Fibroblast of the conjunctiva (primary cell): Measurements from ENCODE around the gene ENTR1.
"Not testable (repeated sequence)": the region's sequence is repeated elsewhere in the genome, so short reads cannot be mapped to it uniquely, and the experiment has no call there.

Experiments used
- DNase-seq: peaks from one replicate; pipeline ENCODE4 v3.0.0-alpha.2; 2010; ENCODE audit warnings: low read depth

Gene ENTR1

DNA sequence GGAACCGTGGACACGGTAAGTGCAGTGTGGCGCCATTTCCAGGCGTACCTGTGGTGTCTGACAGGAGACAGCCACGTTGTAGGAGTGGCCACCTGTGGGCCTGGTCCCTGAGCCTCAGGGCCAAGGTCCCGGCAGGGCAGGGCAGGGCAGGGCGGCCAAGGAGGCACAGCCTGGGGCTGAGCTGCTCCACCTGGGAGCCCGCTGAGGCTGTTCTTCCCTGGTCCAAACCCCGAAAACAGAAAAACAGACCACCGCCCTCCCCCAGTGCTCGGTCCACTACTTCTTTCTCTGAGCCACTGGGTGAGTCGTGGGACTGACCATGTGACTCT lies 8.6 kb upstream of the ENTR1 start:
- no peak for DNase-seq

DNA sequence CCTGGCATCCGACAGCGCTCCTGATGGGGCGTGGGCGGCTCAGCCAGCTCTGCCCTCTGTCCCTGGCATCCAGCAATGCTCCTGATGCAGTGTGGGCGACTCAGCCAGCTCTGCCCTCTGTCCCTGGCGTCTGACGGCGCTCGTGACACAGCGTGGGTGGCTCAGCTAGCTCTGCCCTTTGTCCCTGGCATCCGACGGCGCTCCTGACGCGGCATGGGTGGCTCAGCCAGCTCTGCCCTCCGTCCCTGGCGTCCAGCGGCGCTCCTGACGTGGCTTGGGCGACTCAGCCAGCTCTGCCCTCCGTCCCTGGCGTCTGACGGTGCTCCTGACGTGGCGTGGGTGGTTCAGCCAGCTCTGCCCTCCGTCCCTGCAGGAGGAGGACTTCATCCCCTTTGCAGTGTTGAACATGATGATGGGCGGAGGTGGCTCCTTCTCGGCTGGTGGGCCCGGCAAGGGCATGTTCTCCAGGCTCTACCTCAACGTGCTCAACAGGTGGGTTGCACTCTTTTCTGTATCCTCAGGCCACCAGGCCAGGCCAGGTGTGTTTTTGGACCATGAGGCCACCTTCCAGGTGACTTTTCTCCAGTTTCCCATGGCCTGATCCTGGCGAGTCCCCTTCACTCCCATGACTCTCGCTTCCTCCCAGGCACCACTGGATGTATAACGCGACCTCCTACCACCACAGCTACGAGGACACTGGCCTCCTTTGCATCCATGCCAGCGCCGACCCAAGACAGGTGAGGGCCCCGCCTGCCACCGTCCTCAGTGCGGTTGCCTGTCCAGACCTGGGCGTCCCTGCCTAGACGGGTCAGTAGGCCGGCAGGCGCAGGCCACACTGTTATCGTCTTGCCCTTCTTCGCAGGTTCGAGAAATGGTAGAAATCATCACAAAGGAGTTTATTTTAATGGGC lies 8.0 kb upstream of the ENTR1 start:
- DNase-seq = no peak

DNA sequence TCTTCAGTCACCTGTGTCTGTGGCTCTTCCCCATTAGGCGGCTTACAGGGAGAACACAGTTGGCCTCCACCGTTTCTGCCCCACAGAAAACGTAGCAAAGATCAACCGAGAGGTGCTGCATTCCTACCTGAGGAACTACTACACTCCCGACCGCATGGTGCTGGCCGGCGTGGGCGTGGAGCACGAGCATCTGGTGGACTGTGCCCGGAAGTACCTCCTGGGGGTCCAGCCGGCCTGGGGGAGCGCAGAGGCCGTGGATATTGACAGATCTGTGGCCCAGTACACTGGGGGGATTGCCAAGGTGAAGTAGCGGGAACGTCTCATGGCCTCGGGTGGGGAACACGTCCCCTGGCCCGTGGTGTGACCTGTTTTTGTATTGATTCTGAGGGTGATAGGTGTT lies 6.5 kb upstream of the ENTR1 start:
- no peak for DNase-seq

DNA sequence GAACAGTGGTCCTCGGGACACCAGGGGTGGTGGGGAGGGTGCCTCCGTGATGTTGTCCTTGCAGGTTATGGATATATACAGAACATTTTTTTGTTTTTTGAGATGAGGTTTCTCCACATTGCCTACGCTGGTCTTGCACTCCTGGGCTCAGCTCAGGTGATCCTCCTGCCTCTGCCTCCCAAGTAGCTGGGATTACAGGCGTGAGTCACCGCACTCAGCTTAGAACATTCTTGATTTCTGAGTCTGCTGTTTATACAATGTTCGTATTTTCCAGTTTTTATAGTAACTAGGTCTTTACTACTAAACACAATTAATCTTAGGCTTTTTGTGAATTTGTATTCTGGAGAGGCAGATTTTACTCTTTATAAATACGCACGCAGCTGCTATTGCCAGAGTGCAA lies 6.0 kb upstream of the ENTR1 start:
- no peak for DNase-seq

DNA sequence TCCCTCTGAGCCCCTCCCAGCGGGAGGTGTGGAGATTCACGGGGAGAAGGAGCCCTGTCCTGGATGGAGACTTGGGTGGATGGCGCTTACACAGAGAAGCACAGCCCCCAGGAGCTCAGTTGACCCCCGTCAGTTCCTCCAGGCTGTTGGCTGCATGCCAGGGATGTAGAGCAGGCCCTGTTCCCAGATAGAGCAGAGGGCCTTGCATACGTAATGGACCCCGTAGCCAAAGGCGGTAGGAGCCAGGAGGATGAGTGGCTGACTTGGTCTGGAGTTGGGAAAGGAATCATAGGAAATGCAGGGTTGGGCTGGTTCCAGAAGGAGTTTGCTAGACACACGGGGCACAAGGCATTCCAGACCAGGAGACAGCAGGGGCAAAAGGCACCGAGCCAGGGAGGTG lies 2.5 kb upstream of the ENTR1 start:
- DNase-seq = no peak

DNA sequence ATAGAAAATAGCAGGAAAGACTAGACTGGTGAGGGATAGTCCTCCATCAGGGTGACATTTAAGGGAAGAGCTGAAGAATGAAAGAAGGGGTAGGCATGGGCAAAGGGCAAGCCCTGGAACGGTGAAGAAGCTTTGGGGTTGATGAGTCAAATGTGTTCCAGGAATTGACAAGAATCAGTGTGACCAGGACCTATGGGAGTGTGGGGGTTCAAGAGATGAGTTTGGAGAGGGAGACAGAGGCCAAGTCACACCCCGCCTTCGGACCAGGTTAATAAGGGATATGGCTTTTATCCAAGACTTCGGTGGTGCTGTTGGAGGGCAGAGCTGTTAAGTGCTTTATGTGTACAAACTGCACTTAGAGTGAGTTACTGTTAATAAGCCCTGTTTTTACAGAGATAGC lies 964 bp upstream of the ENTR1 start:
- DNase-seq = no peak

DNA sequence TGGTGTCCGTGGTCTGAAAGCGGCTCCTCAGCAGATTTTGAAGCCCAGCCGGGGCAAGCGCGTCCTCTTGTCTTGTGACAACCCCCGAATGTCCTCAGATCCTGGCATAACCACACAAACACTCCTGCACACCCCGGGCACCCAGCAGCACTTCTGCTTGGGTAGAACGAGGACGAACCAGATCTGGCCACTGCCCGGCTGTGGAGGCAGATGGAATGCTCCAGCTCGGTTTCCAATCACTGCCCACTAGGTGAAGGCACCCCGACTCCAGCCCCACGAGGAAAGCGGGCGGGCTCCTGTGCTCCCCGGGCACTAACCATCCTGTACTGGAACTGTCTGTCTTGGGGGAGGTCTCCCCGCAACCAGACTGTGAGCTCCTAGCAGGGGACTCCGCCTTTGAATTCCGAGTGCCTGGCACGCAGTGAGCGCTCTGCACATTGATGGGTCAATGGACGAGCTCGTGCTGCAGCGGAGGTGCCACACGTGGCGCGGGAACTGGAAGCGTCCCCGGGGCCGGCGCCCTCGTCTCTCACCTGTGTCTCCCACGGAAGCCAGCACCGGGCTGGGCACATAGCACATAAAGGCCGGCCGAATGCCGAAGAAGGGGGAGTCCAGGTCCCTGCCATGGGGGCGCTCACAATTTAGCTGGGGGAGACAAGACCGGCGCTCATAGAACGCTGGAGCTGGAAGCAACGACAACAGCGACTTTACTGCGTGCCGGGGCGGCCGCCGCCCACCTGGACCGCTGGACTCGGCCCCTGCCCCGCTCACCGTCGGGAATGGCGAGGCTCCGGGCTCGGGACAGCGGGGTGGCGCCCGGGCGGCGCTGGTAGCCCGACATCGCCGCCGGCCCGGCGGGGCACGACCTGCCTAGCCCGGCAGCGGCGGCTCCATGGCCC lies 608 bp downstream of the ENTR1 start:
- no peak for DNase-seq

DNA sequence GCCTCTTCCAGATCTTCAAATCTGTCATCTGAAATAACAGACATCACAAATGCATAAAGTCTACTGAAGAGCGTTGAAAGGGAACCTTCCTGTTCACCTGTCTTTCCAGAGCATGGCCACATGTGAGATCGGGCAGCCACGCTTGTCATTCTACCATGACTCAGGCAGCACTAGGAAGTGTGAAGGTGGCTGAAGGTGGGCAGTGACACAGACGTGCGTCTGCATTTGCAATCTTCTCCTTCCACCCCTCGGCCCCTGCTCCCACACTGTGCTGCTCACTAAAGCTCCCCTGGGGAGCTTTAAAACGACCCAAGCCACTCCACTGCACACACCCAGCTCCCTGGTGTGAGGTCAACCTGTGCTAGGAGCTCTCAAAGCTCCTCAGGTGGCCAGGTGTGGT lies 2.5 kb downstream of the ENTR1 start:
- DNase-seq = no peak

DNA sequence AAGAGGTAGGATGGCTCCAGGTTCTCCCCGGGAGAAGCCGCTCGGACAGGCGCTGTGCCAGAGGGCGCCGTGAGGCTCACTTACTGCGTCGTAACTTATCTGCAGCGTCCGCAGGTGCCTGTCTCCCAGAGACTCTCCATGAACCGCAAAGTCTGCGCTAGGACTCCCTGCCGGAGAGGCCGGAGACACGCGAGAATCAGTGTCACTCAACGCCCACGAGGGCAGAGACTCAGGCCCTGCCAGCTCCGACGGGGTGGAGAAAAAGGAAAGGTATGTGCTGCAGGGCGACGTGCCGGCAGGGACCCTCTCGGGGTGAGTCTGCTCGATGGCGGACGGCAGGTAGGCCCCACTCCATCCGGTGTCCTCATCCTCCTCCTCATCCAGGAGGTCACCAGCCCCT lies 3.4 kb downstream of the ENTR1 start:
- DNase-seq = not testable (repeated sequence)

DNA sequence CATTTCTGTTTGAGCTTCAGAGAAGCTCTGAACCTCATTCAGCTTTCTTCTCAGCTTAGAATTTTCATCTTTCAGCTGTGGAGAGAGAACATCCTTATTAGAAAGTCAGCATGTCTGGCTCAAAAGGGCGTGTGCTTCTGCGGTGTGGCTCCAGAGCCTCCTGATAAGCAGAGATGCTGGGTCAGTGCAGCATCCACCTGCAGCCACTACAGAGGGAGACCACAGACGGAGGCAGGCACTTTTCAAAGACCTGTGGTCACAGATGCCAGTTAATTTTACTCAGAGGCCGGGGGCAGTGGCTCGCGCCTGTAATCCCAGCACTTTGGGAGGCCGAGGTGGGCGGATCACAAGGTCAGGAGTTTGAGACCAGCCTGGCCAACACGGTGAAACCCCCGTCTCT lies 4.5 kb downstream of the ENTR1 start:
- not testable (repeated sequence) for DNase-seq

DNA sequence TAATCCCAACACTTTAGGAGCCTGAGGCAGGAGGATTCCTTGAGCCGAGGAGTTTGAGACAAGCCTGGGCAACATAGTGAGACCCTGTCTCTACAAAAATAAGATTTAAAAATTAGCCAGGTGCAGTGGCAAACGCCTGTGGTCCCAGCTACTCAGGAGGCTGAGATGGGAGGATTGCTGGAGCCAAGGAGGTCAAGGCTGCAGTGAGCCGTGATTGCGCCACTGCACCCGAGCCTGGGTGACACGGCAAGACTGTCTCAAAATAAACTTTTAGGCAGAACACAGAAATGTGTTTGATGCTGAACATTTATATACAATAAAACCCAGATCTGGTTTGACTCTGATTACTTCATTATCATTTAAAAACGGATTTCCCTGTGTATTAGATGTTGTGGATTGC lies 4.9 kb downstream of the ENTR1 start:
- no peak for DNase-seq

DNA sequence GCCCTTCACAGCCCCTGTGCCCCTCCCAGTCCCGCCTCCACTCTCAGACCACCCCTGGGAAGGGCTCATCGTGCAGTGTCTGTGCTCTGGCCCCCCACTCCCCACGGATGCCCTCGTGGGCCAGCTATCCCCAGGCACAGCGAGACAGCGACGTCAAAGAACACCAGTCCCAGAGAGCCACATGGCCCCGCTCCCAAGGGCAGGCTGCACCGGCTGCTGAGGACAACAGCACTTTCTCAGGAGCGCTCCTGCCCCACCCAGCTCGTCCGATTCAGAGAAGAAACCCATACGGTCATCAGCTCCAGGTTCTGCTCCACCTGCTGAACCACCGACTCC lies 5.6 kb downstream of the ENTR1 start:
- no peak for DNase-seq

DNA sequence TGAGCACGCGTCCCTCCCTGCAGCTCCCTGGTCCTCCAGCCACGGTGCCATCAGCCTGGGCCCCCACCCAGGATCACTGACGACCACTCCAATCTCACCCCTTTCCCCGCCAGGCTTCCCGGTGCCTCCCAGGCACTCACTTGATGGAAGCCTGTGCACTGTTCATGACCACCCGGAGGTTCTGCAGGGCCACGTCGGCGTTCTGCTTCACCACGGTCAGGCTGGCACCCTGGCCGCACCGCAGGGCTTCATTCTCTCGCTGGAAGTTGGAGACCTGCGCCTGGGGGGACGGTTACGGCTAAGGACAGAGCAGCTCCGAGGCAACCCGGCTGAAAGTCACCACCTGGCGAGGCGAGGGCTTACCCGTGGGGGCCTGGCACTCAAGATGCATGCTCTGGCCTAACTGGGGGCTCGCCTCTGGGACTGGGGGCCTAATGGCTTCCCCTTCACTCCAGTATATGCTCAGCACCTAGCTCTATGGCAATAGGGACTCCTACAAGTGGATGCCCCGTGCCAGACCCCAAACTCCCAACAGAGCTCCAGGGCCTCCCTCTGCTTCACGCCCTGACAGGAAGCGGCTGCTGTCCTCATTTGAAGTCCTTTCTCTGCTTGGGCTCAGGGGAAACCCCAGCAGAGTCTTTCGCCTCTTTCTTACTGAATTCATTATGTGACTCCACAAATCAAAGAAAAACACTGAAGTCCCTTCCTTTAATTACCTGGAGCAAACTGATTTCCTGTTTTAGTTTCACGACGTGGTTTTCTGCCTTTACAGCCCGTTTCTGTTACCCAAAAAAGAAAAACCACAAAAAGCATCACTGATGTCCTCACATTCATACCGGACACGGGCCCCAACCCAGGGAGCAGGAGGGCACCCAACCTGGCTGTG lies 6.3 kb downstream of the ENTR1 start:
- DNase-seq = no peak

DNA sequence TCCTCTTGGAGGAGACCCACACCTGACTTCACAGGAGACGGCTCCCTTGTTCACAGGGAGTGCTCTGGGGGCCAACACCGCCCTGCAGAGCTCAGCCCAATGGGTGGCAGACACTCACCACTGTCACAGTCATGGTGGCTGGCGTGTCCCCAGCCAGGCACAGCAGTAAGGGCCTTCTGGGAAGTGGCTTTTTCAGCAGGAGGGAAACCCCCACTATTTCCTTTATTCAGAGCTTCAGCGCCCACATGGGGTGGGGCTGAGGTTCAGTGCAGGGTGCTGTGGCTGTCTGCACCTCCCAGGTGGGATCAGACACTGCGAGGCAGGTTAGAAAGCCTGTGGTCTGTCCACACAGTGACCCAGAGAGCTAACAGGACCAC lies 6.9 kb downstream of the ENTR1 start:
- no peak for DNase-seq

DNA sequence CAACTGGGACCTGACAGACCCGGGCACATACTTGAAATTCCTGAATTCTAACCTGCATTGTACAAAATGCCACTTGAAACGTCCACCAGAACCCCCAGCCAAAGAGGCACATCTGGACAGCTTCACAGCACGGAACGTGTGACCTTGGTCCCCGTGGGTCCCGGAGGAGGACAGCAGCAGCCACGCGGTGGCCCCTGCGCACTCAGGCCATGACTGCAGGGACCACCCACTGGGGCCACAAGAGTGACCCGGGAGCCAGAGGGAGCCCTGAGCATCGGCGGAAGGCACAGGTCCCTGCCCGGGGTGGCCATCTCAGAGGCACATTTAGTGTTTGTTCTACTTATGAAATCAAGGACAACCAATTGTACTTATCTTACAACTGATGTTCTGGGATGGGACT lies 8.3 kb downstream of the ENTR1 start:
- no peak for DNase-seq

DNA sequence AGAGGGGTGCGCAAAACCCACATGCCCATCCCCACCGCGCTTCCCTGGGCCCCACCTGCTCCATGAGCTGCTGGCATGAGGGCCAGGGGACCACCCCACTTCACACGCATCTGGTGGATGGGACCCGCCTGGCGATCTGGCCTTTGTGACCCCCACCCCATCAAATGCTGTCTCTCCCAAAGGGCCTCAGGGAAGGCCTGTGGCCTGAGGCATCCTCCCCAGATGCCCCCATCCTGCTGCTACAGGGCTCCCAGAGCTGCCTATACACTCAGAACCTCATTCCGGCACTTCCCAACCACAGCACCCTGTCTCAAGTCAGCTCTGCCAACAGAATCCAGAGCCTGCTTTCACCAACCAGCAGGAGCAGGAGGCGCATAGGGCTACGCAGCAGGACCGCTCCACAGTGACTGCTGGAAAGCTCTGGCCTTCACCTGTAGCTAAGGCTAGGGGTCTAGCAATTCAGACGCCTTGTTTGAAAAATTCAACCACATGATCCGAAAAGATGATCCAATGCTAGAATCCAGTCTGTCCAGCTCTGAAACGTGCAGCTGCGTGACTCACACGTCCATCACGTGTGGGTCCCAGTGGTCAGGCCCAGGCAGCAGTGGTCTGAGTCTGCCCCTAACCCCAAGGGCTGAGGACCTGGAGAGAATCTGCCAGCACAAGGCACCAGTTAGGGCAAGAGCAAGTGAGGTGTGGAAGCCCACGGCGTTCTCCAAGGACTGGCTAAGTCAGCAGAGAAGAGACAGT lies 9.1 kb downstream of the ENTR1 start:
- no peak for DNase-seq

DNA sequence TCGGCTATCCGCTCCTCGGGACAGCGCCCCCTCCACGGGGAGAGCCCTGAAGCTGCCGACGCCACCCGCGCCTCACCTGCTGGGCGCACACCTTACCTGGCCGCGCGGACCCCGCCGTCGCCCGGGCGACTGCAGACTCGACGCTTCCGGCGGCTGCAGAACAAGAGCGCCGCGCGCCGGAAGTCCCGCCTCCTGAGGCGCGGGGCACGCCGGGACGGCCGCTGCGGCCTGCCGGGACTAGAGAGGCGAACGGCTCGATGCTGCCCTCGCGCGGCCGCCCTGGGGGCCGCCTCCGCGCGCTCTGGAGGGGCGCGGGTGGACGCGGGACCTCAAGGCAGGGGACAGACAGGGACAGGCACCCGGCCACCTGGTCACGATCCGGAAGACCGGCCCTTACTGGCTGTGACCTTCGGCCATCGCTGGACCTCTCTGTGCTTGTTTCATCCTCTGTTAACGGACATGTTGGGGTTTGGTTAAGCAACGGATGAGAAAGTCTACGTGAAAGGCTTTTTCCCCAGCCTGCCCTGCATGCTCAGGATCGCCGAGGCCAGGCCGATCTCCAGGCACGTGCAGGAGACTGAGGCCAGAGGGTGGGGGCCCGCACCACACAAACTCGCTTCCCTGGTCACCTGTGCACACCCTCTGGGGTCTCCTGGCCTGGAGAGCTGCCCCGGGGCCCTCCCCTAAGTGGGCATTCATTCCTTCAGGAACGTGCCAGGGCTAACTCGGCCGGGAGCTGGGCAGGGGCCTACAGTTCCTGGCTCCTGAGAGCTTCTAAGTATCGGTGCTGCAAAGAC lies 10.2 kb downstream of the ENTR1 start, which contains the start of gene SNAPC4:
Gene SNAPC4 (minus strand): TSS at position 133 of the 797 bp plus-strand sequence. CDS start 1,742 bp downstream, outside the sequence.
- DNase-seq = peak; percentile 66

DNA sequence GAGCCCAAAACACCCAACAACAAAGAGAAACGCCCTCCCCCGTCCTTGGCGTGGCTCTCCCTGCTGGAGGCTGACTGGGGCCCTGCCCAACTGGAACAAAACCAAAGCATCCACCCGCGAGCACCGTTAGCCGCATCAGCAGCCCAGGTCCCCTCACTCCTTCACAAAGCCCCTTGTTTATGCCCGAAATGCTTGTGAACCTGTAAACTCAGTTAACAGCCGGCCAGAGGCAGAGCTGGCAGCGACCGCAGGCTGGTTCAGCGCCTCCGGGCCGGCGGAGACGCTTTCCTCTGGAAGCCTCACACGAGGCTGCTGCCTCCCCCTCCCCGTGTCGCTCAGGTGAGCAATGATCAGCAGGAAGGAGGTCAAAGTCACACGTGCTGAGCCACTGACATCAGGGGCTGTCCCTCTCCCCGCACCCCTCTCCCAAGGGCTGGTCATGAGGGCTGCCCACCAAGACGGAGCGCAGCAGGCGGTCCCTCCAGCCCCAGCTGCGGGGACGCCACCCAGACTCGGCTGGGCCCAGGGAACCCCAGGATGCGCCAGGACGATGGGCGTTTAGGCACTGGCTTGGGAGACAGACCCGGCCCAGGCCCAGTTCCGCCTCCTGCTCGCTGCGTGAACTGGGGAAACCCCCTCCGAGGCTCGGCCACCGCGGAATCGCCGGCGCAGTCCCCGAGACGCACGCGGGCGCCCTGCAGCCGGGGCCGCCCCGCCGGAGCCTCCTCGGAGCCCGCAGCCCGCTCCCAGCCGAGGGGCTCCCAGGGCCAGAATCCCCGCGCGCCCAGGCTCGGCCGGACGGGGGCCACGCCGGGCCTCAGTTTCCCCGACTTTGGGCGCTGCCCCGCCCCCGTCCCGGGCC lies 11.0 kb downstream of the ENTR1 start:
- no peak for DNase-seq

DNA sequence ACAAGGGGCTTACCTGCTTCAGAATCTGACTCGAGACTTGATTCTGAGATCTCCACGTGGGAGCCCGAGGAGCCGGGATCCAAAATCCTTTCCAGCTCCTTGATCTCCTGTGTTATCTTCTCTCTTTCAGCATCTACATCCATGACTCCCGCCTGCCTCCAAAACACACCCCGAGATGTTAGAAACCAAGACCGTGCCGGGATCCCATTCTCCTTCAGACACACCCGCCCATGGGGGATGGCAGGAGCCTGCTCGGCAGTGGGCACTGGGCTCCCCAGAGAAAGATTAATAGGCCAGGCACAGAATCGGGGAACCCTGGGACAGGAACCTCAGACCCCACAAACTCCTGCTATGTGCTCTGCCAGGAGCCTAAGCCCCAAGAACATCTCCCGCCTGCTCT lies 12.1 kb downstream of the ENTR1 start:
- no peak for DNase-seq

DNA sequence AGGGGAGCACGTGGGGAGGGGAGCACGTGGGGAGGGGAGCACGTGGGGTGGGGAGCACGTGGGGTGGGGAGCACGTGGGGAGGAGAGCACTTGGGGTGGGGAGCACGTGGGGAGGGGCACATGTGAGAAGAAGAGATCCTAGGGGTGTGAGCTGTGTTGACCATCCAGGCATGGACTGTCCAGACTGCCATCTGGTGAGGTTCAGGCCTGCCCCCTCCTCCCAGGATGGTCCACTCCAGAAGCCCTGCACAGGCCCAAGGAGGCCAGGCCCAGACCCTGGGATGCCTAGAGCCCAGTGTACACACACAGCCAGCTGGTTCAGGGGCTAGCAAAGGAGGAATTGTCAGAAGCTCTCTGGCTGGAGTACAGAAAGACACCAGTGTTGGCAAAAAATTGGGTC lies 12.8 kb downstream of the ENTR1 start:
- DNase-seq = no peak
